HepG2 (cell line): Measurements from ENCODE around the gene RBCK1. TPM values are rescaled to one million over a fixed set of nuclear protein-coding genes. Genes with fewer than 3 reads are reported as not detected.
A peak's percentile ranks its signal among the peaks of the same experiment; 100 is the strongest.

ENCODE experiments used
- ATAC-seq: fragments of 200-7000 bp; cut with Tn5 transposase; 3 replicates; pipeline ENCODE4 v1.9.1; 2020; ENCODE audit warnings: mild to moderate bottlenecking, moderate library complexity
- BruUV-seq: library from RNA; stranded (reverse); fragments of 400-500 nt; replicated peaks from 2 replicates; lab custom pipeline; 2021; lab: Mats Ljungman, UMichigan
- CTCF ChIA-PET: fragments of 300-600 bp; formaldehyde crosslinking; extraction: SDS; loops from one replicate; lab custom pipeline; 2021; ENCODE audit warnings: low total read pairs, inconsistent platforms, low intra/inter-chr PET ratio; lab: Yijun Ruan, JAX
- POLR2A ChIA-PET: fragments of 350-600 bp; sonication (Branson Sonifier 250); formaldehyde crosslinking; loops from one replicate; lab custom pipeline; 2020; ENCODE audit warnings: antibody characterized with exemption, inconsistent platforms; lab: Yijun Ruan, JAX
- DNase-seq: peaks from one replicate; pipeline ENCODE4 v3.0.0-alpha.2; 2015; ENCODE audit warnings: low spot score
- FAIRE-seq: peaks from 3 replicates; lab custom pipeline; 2011; peaks lifted over from hg19 to GRCh38; lab: Jason Lieb, UNC
- H2AFZ ChIP-seq: one replicate; pipeline ENCODE4 v1.6.1; 2011; ENCODE audit warnings: low read length, inconsistent platforms
- H3K27ac ChIP-seq: fragments of 300-600 bp; 3 replicates; pipeline ENCODE4 v1.8.0; 2011; ENCODE audit warnings: mixed run types, mild to moderate bottlenecking, mixed read lengths, low read length, inconsistent platforms; ENCODE audit not compliant: insufficient read depth; ENCODE audit errors: extremely low read length
- H3K27me3 ChIP-seq, 2 experiments: fragments of 200-600 bp in 1 of 2; 2 replicates in 1 of 2; 3 replicates in 1 of 2; pipeline versions ENCODE4 v1.6.0 to v1.8.0; 2011; ENCODE audit warnings: low read length in 2 of 2, mild to moderate bottlenecking in 2 of 2, moderate library complexity in 2 of 2, inconsistent platforms in 1 of 2; ENCODE audit not compliant: insufficient read depth in 2 of 2, control insufficient read depth in 1 of 2
- H3K36me3 ChIP-seq, 2 experiments: fragments of 200-600 bp in 1 of 2; replicated peaks in 1 of 2; 2 replicates in 1 of 2; 3 replicates in 1 of 2; pipeline versions ENCODE4 v1.5.1 to v1.8.0; 2011; ENCODE audit warnings: low read length in 2 of 2, inconsistent platforms in 1 of 2; ENCODE audit not compliant: insufficient read depth in 2 of 2, control insufficient read depth in 1 of 2
- H3K4me1 ChIP-seq: 2 replicates; pipeline ENCODE4 v1.5.1; 2012; ENCODE audit warnings: low read length, inconsistent platforms; ENCODE audit not compliant: insufficient read depth
- H3K4me2 ChIP-seq: 2 replicates; pipeline ENCODE4 v1.6.0; 2011; ENCODE audit warnings: low read depth, low read length, inconsistent platforms
- H3K4me3 ChIP-seq, 3 experiments: fragments of 200-600 bp in 1 of 3; sonication (generic), shearing (Covaris generic) in 1 of 3; replicated peaks in 1 of 3; 2 replicates each; pipeline ENCODE4 v1.5.1; 2011 to 2016; ENCODE audit warnings: low read length in 3 of 3, inconsistent platforms in 2 of 3, low read depth in 2 of 3, mild to moderate bottlenecking in 2 of 3, control low read depth in 1 of 3, mixed read lengths in 1 of 3; ENCODE audit not compliant: insufficient read depth in 1 of 3
- H3K79me2 ChIP-seq: one replicate; pipeline ENCODE4 v1.6.1; 2011; ENCODE audit warnings: low read length, inconsistent platforms; ENCODE audit not compliant: insufficient read depth
- H3K9ac ChIP-seq: 2 replicates; pipeline ENCODE4 v1.6.0; 2011; ENCODE audit warnings: mild to moderate bottlenecking, low read depth, low read length, inconsistent platforms; ENCODE audit not compliant: insufficient read depth
- H3K9me3 ChIP-seq: 2 replicates; pipeline ENCODE4 v1.5.1; 2012; ENCODE audit warnings: mild to moderate bottlenecking, low read length
- H4K20me1 ChIP-seq: 2 replicates; pipeline ENCODE4 v1.6.0; 2011; ENCODE audit warnings: inconsistent platforms, mild to moderate bottlenecking, low read length, moderate library complexity; ENCODE audit not compliant: insufficient read depth
- AGO2 ChIP-seq: fragments of 200-400 bp; formaldehyde crosslinking; optimal IDR thresholded peaks from 2 replicates; pipeline ENCODE3; 2017; ENCODE audit warnings: mild to moderate bottlenecking, low read depth, low read length, moderate library complexity
- ATRX ChIP-seq: sonication (generic); formaldehyde crosslinking; IDR thresholded peaks from 2 replicates; pipeline ENCODE4 v1.4.0; 2020; ENCODE audit warnings: missing genetic modification reagents, borderline replicate concordance
- HNRNPK ChIP-seq: fragments of 200-400 bp; formaldehyde crosslinking; IDR thresholded peaks from 2 replicates; pipeline ENCODE4 v1.6.1; 2018; ENCODE audit warnings: low read length, low read depth, moderate library complexity, mild to moderate bottlenecking; ENCODE audit not compliant: poor library complexity, severe bottlenecking
- PCBP1 ChIP-seq: fragments of 200-400 bp; formaldehyde crosslinking; IDR thresholded peaks from 2 replicates; pipeline ENCODE4 v1.6.1; 2017; ENCODE audit warnings: mild to moderate bottlenecking, low read depth, low read length, borderline replicate concordance
- PTBP1 ChIP-seq: fragments of 200-400 bp; formaldehyde crosslinking; IDR thresholded peaks from 2 replicates; pipeline ENCODE4 v1.6.1; 2018; ENCODE audit warnings: low read length, low read depth; ENCODE audit not compliant: poor library complexity, severe bottlenecking
- ZNF350 ChIP-seq: sonication (generic); formaldehyde crosslinking; IDR thresholded peaks from 2 replicates; pipeline ENCODE4 v1.4.0; 2020; ENCODE audit warnings: mild to moderate bottlenecking, low read depth, missing genetic modification reagents, borderline replicate concordance
- ZSCAN21 ChIP-seq: sonication (generic); formaldehyde crosslinking; IDR thresholded peaks from 2 replicates; pipeline ENCODE4 v1.8.0; 2022; ENCODE audit warnings: mild to moderate bottlenecking, missing genetic modification reagents, moderate library complexity, borderline replicate concordance
- WGBS: methylation state at CpG from one replicate; pipeline ENCODE4 v1.1.6; 2017; ENCODE audit warnings: low lambda C conversion rate; 5-methylcytosine and 5-hydroxymethylcytosine counted together
- in situ Hi-C: cut with HindIII; loops from 2 replicates; pipeline ENCODE4 v1.10.0; 2017; ENCODE audit warnings: low pct_unique_long_range_greater_than_20kb; ENCODE audit not compliant: extremely low pct_ligation_motif_present
- intact Hi-C: fragments of 100-400 bp; cut with micrococcal nuclease; formaldehyde crosslinking; loops from one replicate; pipeline ENCODE4 v1.10.0; 2022; ENCODE audit not compliant: unreplicated experiment
- polyA plus RNA-seq, 8 experiments: library from polyadenylated mRNA; depleted of rRNA in 3 of 8; stranded (reverse) in 7 of 8; unstranded in 1 of 8; fragments of >200 nt; fragmentation: Illumina TruSeq in 4 of 8; extraction: Trizol in 4 of 8; gene quantifications; 2 replicates each; pipeline versions ENCODE4 v1.2.1 to v1.2.3, GENCODE V29; 2011 to 2016; ENCODE audit warnings: low read depth in 4 of 8, missing spikeins in 1 of 8, mixed read lengths in 1 of 8; ENCODE audit not compliant: insufficient read depth in 1 of 8
- total RNA-seq, 5 experiments: library from RNA; depleted of rRNA; stranded (reverse); fragments of >200 nt; fragmentation: Illumina TruSeq; extraction: Trizol; gene quantifications; 2 replicates each; pipeline ENCODE4 v1.2.3, GENCODE V29; 2016; ENCODE audit warnings: low read depth in 1 of 5
- TF ChIP-seq, protein P1 (sequence below): sonication (generic); formaldehyde crosslinking; IDR thresholded peaks from 2 replicates; pipeline ENCODE4 v1.5.1; 2020; ENCODE audit warnings: mild to moderate bottlenecking, missing genetic modification reagents, moderate library complexity

RBCK1 gene
- total and polyA plus RNA-seq, 2 of the 13 experiments (the other 11 are each of a cell fraction or from before 2014, with no cell fraction given) = 149 to 215 TPM

DNA sequence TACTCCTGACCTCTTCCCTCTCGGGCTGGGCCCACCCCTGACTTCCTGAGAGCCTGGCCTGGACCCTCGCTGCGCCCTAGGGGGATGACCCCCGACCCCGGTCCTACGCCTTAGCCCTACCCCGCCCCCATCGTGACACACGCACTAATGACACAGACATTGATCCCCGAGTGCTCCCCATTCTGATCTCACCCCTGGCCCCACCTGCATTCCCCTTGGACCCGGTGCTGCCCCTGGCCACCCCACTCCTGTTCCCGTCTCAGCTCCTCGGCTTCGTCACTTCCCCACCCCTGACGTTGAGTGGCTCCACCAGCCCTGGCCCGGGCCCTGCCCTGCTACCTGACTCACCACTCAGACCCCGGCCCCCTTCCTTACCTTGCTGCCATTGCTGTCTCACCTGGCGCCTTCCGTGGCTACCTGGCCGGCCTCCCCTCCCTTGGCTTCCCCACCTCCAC lies 12.1 kb downstream of the RBCK1 start:
- CTCF ChIA-PET = no interaction called here
- peaks cover 54 to 81% of the 10 kb centered on the region in 2 experiments for H3K36me3 ChIP-seq
- no peak overlapping the region for H3K4me3 ChIP-seq
- no TSS peak for BruUV-seq
- H4K20me1 ChIP-seq = no peaks in the 10 kb centered on the region
- in situ Hi-C loops = no loop called here
- FAIRE-seq (no peak), ATAC-seq (peak; percentile 23), DNase-seq (no peak)
- peaks cover 9% of the 10 kb centered on the region for H3K4me1 ChIP-seq
- no peaks in the 10 kb centered on the region for H3K9me3 ChIP-seq
- POLR2A ChIA-PET = interaction anchor here (1.4 to 2.6 kb wide), 3 partner anchors 13 to 58 kb away, joined by 3 to 7 read pairs (median 6); partner anchors contain the start of gene RBCK1
- no peak overlapping the region for H3K27ac ChIP-seq
- no peaks in the 10 kb centered on the region for H3K27me3 ChIP-seq
- no peak overlapping the region for H3K9ac ChIP-seq
- intact Hi-C loops = no loop called here
- TF ChIP-seq AGO2 (peak; percentile 64), ATRX (CRISPR knock-in tag) (no peak), ZNF350 (CRISPR knock-in tag) (0 out of 2 replicates have a peak, but pooled peaks have one; percentile 22), PCBP1 (peak; percentile 74; the same call in 1 of the 2 replicates), PTBP1 (peak; percentile 18), HNRNPK (peak; percentile 76), ZSCAN21 (CRISPR knock-in tag) (0 out of 2 replicates have a peak, but pooled peaks have one; percentile 1)
- TF ChIP-seq, protein P1, sequence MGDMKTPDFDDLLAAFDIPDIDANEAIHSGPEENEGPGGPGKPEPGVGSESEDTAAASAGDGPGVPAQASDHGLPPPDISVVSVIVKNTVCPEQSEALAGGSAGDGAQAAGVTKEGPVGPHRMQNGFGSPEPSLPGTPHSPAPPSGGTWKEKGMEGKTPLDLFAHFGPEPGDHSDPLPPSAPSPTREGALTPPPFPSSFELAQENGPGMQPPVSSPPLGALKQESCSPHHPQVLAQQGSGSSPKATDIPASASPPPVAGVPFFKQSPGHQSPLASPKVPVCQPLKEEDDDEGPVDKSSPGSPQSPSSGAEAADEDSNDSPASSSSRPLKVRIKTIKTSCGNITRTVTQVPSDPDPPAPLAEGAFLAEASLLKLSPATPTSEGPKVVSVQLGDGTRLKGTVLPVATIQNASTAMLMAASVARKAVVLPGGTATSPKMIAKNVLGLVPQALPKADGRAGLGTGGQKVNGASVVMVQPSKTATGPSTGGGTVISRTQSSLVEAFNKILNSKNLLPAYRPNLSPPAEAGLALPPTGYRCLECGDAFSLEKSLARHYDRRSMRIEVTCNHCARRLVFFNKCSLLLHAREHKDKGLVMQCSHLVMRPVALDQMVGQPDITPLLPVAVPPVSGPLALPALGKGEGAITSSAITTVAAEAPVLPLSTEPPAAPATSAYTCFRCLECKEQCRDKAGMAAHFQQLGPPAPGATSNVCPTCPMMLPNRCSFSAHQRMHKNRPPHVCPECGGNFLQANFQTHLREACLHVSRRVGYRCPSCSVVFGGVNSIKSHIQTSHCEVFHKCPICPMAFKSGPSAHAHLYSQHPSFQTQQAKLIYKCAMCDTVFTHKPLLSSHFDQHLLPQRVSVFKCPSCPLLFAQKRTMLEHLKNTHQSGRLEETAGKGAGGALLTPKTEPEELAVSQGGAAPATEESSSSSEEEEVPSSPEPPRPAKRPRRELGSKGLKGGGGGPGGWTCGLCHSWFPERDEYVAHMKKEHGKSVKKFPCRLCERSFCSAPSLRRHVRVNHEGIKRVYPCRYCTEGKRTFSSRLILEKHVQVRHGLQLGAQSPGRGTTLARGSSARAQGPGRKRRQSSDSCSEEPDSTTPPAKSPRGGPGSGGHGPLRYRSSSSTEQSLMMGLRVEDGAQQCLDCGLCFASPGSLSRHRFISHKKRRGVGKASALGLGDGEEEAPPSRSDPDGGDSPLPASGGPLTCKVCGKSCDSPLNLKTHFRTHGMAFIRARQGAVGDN (CRISPR knock-in tag) = no peak
- TF ChIP-seq, all 625 proteins: peak for 6
- WGBS = 98% methylated on average over 20 of the region's 20 CpGs
- no peak overlapping the region for H3K4me2 ChIP-seq
- H3K79me2 ChIP-seq = peaks cover 9% of the 10 kb centered on the region
- H2AFZ ChIP-seq = no peak overlapping the region
